GM18858 (cell line): ENCODE results near the gene VPS50.

Source experiments
- ATAC-seq: cut with Tn5 transposase; IDR thresholded peaks from one replicate; pipeline ENCODE4 v1.9.1; 2021; ENCODE audit not compliant: unreplicated experiment

The VPS50 gene

GRCh38 chr7:93231799-93232672 lies at the start of gene VPS50:
Gene VPS50, plus strand, starts transcription at chr7:93232366. Its CDS starts 102 bp downstream, at chr7:93232468.
- peak; percentile 98 for ATAC-seq

DNA sequence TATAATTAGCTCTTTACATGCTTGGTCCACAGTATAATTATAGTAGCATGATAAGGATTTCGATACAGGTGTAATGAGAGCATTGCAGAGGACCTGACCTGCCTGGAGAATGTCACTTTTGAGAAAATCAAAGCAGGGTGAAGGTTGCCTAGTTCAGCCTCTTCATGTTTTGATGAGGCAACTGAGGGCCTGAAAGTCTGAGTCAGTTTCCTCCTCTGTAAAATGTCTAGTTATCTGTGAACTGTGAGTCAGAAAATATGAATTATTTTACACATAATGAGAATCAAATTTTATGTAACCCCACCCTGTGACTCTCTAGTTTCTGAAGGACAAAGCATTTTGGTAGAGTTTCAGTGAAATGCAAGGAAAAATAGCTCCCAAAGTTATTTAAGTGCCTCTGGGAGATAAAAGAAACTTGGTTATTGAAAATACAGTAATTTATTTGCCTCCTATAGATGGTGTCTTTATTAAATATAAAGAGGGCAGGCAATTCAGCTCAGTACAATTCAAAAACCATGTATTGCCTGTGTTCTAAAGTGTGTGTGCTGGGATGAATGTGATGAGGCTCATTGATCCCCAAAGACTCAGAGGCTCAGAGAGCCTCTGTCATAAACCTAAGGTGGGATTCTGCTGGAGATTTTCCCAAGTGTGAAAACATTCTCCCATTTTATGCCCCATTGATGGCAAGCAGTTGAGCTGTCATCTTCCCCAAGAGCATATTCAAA lies 46.7 kb upstream of the VPS50 start:
- no peak for ATAC-seq

GRCh38 chr7:93188870-93189634 lies 43.1 kb upstream of the VPS50 start:
- ATAC-seq = no peak

DNA sequence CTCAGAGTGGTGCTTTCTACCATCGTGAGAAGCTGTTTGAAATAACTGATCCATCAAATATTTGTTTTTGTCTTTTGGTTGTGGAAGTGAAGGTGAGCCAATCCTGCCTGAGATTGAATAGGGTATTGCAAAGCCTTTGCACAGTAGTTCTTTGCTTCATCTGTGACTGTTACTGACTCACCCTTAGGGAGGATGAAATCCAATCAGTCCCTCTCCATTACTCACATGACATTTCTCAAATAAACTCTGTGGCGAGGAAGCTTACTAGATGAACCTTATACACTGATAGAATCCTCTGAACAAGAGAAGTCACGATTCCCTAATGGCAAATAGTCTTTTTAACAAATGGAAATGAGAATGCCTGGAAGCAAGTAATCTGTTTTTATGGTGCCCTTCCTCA lies 37.8 kb upstream of the VPS50 start:
- no peak for ATAC-seq

DNA sequence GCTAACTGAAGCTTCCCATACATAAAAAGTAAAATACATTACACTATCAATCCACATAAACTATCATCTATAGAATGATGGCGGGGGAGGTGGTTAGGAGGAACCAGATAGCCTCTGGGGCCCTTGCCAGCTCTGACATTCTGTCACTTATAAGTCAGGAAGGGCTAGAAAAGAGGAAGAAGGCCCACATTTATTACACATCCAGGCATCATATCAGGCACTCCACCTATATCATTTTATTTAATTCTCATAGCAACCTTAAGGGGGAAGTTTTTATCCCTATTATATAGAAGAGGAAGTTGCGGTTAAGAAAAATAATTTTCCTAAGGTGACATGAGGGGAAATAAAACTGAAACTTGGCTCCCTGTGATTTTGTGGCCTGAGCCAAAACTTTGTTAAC lies 35.8 kb upstream of the VPS50 start:
- no peak for ATAC-seq

DNA sequence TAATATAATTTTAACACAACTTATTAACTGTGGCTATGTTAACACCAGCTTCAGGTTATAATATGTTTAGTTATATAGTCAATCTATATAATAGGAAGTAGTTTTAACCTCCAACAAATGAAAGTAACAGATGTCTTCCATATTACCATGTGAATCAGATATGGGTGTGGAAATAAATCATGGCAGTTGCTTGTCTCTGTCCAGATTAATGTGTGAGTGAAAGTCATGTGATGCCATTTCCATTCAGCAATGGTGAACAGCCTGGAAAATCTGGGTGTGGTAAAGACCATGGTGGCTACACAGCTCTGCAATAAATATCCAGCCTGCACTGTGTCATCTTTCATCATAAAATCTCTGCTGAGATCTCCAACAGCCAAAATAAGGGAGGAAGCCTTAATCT lies 33.7 kb upstream of the VPS50 start:
- ATAC-seq = no peak

DNA sequence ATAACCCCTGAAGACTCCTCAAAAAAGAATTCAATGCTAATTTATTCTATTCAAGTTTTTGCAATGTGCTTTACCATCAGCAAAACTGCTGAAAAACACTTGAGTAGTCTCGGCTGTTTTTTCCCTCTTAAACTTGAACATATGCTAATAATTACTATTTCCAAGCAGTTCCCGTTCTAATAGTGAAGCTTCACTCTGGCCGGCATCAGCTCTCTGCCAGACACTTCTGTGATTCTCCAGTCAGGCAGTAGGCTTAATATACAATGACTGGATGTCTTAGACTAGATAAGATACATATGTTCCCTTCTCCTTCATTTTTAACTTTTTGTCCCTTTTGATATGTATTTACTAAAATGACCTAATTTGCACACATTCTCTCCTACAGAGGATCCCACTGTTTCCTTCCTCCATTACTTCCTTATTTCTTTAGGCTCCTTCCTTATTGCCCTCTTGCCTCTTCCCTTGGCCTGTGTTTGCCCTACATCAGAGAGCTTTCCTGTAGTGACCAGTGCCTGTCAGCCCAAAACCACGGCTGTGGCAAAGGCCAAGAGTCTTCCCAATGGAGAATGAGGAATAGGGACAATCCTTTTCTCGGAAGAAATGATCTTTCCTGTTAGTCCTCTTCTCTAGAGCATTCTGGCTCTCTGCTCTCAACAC lies 29.4 kb upstream of the VPS50 start:
- ATAC-seq = no peak

DNA sequence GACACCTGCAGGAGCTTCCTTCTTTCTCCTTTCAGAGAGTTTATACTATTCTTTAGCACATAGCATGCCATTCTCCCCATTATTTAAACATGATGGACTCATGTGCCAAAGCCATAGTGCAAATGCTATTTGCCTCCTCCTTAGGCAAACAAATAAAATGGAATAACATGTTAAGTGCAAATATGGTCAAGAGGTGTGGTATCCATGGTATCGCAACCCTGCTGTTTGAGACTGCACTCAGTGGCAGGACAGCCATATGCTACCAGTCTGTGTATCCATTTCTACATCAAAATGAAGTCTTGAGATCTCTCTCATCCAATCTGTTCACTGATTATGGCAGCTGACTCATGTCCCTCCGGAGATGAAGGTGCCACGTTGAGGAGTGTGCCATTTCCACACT lies 28.7 kb upstream of the VPS50 start:
- no peak for ATAC-seq

DNA sequence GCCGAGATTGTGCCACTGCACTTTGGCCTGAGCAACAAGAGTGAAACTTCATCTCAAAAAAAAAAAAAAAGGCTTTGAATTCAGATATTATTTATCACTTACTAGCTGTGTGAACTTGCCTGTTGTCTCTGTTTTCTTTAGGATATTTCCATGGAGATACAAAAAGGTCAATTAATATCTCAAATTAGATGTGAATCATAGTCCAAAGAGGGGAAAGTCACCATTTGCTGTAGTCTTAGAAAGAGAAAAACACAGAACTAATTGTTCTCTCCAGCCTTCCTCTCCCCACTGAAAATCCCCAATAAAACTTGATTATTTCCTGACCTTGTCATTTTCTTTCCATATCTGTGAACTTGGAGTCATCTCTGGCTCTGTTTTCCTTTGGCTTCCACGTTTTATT lies 27.1 kb upstream of the VPS50 start:
- no peak for ATAC-seq

GRCh38 chr7:93211228-93211818 lies 20.8 kb upstream of the VPS50 start:
- no peak for ATAC-seq

DNA sequence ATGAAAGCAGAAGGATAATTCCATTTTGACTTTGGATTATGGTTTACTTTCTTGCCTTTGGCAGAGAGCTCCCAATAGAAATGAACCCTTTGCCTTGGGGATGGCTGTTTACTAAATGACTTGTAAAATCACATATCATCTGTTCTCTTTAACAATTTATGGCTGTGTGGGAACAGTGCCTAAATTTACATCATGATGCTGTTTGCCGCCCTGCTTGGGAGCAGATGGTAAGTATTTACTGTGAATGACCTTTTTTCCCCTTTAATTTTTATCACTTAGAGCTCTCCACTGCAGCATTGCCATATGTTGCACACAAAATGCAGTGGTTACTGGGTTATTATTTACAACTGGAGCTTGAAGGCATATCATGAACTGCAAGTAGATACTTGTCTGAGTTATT lies 19.3 kb upstream of the VPS50 start:
- ATAC-seq = no peak

DNA sequence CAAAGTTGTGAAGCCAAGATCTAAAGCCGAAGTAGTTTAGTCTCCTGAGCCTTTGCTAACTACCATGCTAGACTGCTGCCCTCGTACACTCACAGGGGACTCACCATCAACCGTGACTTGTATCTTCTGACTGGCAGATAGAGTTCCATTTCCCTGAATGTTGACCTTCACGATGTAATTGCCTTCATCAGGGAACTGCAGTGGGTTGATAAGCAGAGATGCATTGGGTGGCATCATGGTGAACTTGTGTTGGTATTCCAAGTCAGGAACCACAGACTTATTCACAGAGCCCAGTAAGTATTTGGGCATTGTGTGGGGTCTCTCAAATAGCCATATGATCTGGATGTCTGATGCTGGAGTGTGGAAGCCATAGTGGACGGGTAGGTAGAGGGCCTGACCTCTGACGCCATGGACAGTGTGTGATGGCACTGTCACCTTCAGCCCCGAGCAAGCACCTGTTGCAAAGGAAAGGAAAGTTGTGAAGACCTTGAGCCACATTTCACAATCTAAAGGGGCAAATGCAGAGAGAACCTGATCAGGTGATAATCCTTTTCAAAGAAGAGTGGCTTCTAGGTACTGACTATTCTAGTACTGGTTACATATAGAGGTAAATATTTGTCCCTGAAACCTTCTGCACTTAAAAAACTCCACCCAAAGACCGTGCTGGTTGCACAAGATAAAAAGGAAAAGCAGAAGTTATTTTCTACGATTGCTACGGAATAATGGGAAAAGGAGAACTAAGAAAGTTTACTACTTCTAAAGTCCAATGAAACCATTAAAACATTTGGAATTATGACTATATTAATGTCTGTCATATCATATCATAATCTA lies 13.0 kb upstream of the VPS50 start:
- ATAC-seq = no peak

DNA sequence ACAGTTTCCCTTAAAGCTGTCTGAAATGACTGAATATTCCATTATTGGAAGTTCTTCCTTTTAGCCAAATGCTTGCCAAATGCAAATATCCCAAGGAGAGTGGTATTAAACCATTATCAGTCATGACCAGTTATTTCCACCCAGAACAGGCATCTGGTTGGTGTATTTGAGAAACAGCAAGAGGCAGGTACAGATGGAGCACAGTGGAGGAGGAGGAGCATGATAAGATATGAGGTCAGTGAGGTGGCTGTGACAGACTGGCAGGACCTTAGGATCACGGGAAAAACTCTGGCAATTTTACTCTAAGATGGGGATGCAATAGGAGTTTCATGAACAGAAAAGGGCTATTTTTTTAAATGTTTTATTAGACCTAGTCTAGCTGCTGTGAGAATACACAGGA lies 12.3 kb upstream of the VPS50 start:
- ATAC-seq = no peak

DNA sequence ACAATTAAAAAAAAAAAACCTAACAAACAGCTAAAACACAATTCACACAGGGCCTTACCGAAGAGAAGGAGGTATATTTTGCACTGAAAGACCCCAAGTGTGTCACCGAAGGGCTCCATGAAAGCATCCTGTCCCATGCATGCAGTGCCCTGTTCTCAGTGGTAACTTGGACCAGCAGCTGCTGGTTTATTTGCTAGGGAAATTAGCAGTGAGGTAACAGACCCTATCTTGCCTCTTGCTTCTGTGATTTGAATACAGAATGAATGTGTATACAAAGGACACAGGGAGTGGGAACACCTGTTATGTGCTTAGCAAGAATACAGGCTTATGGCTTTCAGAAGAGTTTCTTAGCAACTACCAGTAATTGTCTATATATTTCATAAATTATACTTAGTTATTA lies 5.9 kb upstream of the VPS50 start, which contains the start of gene HEPACAM2:
HEPACAM2 (minus strand) TSS at position 160 of the 400 bp plus-strand sequence.
- ATAC-seq = no peak

- ATAC-seq = peak; percentile 25
These were observed 3.9 kb upstream of the VPS50 start for GRCh38 chr7:93228302-93228701.

DNA sequence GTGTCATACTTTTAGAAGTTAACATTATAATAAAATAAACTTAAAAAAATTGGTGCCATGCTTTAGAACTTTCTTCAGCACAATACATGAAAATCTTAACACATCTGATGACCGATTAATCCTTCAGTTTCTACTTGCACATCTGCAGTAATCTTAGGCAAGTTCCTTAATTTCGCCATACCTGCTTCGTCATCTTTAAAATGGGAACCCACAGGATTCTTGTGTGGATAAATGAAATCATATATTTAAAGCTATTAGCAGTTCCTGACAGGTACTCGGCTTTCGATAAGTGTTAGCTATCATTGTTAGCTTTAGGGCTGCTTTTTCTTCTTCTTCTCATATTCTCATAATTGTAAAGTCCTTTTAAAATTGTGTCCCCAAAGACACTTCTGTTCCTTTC lies 907 bp upstream of the VPS50 start:
- ATAC-seq = no peak

DNA sequence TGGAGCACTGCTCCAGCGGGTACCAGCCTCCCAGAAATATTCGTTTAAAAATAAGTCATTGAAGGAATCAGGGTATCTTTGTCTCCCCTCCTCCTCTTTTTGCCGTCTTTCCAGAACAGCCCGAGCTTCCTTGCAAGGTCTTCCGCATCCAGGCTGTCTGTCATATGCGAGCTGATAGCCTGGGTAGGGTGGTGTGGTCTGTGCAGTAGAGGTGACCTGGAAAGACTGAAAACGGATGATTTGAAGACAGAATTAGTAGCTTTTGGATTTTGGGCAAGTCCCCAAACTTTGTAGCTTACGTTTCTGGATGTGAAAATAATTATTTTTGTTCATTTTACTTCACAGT lies 480 bp downstream of the VPS50 start:
- ATAC-seq = no peak

GRCh38 chr7:93235541-93235940 lies 3.4 kb downstream of the VPS50 start:
- ATAC-seq = no peak

GRCh38 chr7:93238131-93238530 lies 6.0 kb downstream of the VPS50 start:
- no peak for ATAC-seq

- no peak for ATAC-seq
These were observed 6.6 kb downstream of the VPS50 start for GRCh38 chr7:93238748-93239147.
